GM18508 (cell line): ENCODE data around the gene SCML1.
"Not testable (repeated sequence)": the region's sequence is repeated elsewhere in the genome, so short reads cannot be mapped to it uniquely, and the experiment has no call there.

ENCODE experiments used
- ATAC-seq: cut with Tn5 transposase; IDR thresholded peaks from one replicate; pipeline ENCODE4 v1.9.1; 2021; ENCODE audit warnings: moderate number of reproducible peaks; ENCODE audit not compliant: insufficient read depth, unreplicated experiment

Gene SCML1

DNA sequence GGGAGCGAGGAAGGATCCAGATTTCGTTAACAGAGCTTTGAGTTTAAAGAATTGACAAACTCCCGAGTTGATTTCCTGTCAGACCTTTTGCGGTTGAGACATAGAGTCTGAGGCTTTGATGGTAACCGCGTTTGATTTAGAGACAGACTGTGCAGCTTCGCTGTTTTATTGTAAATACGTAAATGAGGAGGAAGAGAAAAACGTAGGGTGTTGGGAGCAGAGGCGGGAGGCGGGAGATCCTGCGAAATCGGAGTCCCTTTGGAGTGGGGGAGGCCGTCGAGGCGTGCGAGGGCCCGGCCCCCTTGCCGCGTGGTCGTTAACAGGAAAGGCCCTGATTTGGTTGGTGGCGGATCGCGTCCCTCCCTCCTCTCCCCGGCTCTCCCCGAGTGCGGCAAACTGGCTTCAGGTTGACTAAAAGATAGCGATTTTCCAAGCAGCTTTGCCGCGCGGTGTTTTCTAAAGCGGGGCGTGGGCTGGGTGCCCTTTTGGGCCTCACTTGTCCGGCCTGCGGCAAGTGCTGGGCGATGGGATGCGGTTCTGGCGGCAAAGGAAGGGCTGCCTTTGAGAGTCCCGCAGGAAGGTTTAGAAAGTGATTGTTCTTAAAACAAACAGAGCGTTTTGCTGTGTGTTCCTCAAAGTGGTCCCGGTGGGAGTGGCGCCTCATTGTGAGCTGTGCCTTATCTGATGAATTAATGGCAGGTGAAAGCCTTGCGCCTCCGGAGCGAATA lies 857 bp downstream of the SCML1 start:
- ATAC-seq = no peak

GRCh38 chrX:17738737-17739535 lies 1.6 kb downstream of the SCML1 start:
- no peak for ATAC-seq

DNA sequence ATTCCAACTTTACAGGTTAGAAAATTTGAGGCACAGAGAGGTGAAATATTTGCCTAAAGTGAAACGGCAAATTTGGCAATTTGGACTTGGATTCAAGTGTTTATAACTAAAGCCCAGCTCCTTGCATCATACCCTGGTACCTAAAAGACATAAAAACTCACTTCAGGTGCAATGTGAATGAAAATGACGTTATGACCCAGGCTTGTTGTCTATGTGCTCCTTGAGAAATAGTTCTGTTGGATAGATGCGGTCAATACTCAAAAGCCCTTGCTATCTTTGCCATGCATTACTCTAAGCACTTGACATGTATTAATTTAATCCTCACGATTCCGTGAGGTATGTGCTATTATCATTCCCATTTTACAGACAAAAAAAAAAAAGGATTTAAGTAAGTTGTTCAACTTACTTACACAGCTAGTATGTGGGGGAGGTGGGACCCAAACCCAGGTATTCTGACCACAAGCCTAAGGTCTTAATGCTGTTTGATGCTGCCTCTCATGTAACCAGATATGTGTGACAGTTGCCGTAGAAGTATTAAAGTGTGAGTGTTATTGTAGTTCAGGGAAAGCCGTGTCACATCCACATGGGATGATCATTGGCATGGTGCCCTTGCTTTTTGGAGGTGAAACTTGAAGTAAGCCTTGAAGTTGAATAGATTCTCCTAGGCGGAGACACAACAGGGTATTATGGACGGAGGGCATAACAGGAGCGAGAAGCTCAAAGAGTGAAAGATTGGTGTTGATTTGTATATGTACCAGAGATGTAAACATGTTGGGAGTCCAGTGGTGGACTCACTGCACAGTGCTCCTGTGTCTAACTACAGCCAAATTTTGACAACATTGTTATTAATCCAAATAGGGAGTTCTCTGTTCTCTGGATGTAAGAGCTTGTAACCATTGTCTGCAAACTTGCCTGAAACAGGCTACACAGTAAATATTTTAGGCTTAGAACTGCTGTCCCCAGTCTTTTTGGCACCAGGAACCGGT lies 3.1 kb downstream of the SCML1 start:
- ATAC-seq = no peak

DNA sequence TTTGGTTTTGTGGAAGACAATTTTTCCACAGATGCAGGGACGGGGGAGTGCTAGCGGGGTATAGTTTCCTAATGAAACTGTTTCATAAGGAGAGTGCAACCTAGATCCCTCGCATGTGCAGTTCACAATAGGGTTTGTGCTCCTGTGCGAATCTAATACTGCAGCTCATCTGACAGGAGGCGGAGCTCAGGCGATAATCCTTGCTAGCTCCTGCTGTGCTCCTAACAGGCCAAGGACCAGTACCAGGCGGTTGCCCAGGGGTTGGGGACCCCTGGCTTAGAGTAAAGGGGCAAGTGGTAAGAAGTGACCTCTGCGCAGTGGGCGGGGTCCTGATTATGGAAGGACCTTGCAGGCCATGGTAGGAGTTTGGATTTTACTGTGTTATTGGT lies 3.8 kb downstream of the SCML1 start:
- no peak for ATAC-seq

DNA sequence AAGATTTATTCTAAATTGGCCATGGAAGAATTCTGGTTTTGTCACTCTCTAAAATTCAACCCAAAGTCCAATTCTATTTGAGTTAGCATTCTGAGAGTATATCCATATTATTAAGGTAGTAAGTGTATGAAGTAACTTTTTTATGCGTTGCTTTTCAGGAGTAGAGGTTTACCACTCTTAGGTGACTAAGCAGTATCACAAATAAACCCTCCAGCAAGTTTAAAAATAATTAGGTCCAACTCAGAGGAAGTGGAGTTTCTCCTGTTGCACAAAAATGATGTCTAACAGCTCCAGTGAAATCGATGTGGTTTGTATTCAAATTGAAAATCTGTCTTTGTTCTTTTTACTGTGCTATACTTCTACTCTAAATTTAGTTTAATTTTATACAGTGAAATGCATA lies 6.6 kb downstream of the SCML1 start:
- ATAC-seq = no peak

DNA sequence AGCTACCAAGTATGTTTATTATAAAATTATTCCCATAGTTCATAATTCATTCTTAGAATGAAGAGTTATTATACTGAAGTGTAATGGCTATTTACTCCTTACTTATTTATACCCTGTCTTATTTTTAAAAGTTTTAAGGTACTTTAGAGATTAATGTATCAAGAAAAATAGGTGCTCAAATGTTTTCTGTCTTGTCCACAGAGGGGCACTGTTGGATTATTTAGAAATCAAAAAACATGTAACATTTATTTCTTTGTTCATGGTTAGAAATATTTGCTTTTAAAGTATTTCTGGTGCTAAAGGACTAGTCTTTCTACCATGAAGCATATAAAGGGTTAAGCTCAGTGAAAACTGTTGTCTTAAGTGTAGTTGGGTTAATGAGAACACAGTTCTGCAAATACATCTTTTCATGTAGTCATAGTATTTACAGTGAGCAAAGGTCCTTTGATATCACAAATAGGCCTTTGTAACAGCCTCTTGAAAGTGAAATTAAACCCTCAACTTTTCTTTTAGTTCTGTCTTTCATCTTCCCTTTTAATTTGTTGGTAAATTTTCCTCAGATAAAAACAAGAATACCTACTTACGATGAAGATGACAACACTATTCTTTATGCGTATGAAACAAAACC lies 7.7 kb downstream of the SCML1 start:
- ATAC-seq = no peak

DNA sequence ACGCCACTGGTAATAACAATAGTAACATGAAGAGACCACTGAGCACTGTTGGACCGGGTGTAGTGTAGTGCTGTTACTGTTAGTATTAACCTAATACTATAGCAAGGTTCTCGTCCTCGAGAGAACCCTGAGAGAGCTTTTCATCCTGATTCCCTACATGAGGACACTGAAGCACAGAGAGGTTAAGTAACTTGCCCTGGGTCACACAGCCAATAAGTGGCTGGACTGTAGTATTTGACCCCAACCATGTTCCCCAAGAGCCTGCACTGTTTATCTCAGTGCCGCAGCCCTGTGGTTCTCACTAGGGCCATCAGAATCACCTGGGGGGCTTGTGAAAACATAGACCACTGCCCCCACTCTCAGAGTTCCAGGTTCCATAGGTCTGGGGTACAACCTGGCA lies 10.4 kb downstream of the SCML1 start:
- ATAC-seq = no peak

- ATAC-seq = no peak
These were observed 11.4 kb downstream of the SCML1 start for GRCh38 chrX:17748684-17749083.

- ATAC-seq = no peak
These were observed 13.1 kb downstream of the SCML1 start for GRCh38 chrX:17750436-17750835.

GRCh38 chrX:17758382-17758781 lies 21.1 kb downstream of the SCML1 start:
- peak; percentile 84 for ATAC-seq

GRCh38 chrX:17759990-17760389 lies 22.7 kb downstream of the SCML1 start:
- no peak for ATAC-seq

GRCh38 chrX:17767734-17768133 lies 30.4 kb downstream of the SCML1 start:
- ATAC-seq = no peak

GRCh38 chrX:17768997-17769396 lies 31.7 kb downstream of the SCML1 start:
- no peak for ATAC-seq

DNA sequence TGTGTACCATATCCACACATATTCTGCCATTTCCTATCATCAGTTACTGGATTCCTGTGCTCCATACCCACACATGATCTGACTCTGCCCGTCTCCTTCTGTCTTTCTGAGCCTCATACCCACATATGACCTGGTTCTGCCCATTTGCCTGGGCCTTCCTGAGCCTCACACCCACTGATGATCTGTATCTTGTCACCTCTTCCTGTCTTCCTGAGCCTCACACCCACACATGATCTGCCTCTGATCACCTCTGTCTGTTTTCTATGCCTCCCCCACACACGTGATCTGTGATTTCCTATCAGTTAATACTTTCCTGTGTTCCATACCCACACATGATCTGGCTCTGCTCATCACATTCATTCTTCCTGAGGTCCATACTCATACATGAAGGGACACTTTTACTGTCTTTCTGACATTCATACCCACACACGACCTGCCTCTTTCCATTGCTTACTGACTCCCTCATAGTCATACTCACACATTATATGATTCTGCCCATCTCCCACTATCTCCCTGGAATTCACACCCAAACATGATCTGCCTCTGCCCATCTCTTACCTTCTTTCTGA lies 32.5 kb downstream of the SCML1 start:
- no peak for ATAC-seq

- no peak for ATAC-seq
These were observed 36.1 kb downstream of the SCML1 start for GRCh38 chrX:17773221-17773876.

- ATAC-seq = no peak
These were observed 36.8 kb downstream of the SCML1 start for GRCh38 chrX:17774053-17774452.

DNA sequence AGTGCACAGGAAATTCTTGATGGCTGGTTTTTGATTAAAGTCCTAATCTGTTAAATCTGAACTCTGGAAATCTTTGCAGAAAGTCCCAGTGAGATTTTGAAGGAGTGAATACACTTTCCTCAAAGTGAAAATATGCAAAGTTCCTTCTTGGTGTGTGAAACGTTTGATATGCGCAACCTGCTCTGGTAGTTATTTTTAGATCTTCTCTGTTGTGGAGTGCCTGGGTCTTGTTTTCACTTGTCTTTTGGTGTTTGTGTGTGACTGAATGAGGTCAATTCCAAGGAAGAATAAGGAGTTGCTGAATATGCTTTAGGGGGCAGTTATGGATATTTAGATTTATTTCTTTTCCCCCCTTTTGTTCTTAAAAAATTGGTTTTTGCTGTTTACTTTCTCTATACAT lies 41.7 kb downstream of the SCML1 start:
- no peak for ATAC-seq

DNA sequence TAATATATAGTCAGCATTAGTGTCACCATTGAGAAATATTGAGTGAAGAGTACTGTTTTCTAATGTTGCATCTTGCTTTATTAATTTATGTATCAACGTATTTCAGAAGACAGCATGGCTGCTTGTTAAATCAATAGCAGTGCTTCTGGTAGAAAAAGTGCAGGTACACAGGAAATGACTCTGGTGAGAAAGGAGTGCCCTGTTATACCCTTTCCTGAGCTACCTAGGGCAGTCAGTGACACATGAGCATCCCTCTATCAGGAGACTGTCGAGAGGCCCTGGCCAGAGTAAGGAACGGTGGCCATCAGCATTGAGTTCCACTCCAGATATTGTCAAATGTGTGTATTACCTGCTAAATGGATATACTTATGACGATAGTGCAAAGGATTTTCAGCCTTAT lies 42.1 kb downstream of the SCML1 start:
- no peak for ATAC-seq

DNA sequence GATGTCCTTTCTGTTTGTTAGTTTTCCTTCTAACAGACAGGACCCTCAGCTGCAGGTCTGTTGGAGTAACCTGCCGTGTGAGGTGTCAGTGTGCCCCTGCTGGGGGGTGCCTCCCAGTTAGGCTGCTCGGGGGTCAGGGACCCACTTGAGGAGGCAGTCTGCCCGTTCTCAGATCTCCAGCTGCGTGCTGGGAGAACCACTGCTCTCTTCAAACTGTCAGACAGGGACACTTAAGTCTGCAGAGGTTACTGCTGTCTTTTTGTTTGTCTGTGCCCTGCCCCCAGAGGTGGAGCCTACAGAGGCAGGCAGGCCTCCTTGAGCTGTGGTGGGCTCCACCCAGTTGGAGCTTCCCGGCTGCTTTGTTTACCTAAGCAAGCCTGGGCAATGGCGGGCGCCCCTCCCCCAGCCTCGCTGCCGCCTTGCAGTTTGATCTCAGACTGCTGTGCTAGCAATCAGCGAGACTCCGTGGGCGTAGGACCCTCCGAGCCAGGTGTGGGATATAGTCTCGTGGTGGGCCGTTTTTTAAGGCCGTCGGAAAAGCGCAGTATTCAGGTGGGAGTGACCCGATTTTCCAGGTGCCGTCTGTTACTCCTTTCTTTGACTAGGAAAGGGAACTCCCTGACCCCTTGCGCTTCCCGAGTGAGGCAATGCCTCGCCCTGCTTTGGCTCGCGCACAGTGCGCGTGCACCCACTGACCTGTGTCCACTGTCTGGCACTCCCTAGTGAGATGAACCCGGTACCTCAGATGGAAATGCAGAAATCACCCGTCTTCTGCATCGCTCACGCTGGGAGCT lies 49.5 kb downstream of the SCML1 start:
- ATAC-seq = not testable (repeated sequence)
